Endothelial cell of umbilical vein (primary cell): Measurements from ENCODE around the gene INCENP. TPM values are rescaled to one million over a fixed set of nuclear protein-coding genes. Genes with fewer than 3 reads are reported as not detected.

Experiments
- BruUV-seq: library from RNA; stranded (reverse); fragments of 400-500 nt; replicated peaks from 2 replicates; lab custom pipeline; 2021; lab: Mats Ljungman, UMichigan
- CTCF ChIA-PET: fragments of 300-600, 350-600 bp; sonication (Branson Sonifier 250); formaldehyde crosslinking; loops from one replicate; lab custom pipeline; 2021; ENCODE audit warnings: antibody characterized with exemption, inconsistent platforms; lab: Charles Lee
- POLR2A ChIA-PET: fragments of 300-600, 350-600 bp; sonication (Branson Sonifier 250); formaldehyde crosslinking; loops from one replicate; lab custom pipeline; 2021; ENCODE audit warnings: antibody characterized with exemption, inconsistent platforms; lab: Charles Lee
- DNase-seq: peaks from one replicate; pipeline ENCODE4 v3.0.0-alpha.2; 2011; ENCODE audit warnings: low read depth, low spot score
- FAIRE-seq: peaks from 2 replicates; lab custom pipeline; 2011; peaks lifted over from hg19 to GRCh38; lab: Jason Lieb, UNC
- H2AFZ ChIP-seq: 2 replicates; pipeline ENCODE4 v1.6.0; 2012; ENCODE audit warnings: low read depth, low read length, control low read depth, inconsistent platforms
- H3K27ac ChIP-seq: 2 replicates; pipeline ENCODE4 v1.5.1; 2011; ENCODE audit warnings: low read depth, mild to moderate bottlenecking, control low read depth, low read length, moderate library complexity; ENCODE audit not compliant: insufficient read depth
- H3K27me3 ChIP-seq, 2 experiments: 2 replicates each; pipeline versions ENCODE4 v1.6.0 to v1.6.1; 2011; ENCODE audit warnings: low read length in 2 of 2, mixed read lengths in 1 of 2; ENCODE audit not compliant: control insufficient read depth in 2 of 2, insufficient read depth in 2 of 2
- H3K36me3 ChIP-seq, 2 experiments: 2 replicates in 1 of 2; 3 replicates in 1 of 2; pipeline ENCODE4 v1.5.1; 2011; ENCODE audit warnings: low read length in 2 of 2, mild to moderate bottlenecking in 1 of 2, moderate library complexity in 1 of 2; ENCODE audit not compliant: control insufficient read depth in 2 of 2, insufficient read depth in 2 of 2; ENCODE audit errors: extremely low read depth in 1 of 2
- H3K4me1 ChIP-seq: 3 replicates; pipeline ENCODE4 v1.5.1; 2011; ENCODE audit warnings: mild to moderate bottlenecking, low read length; ENCODE audit not compliant: control insufficient read depth, insufficient read depth; ENCODE audit errors: extremely low read depth
- H3K4me2 ChIP-seq: 2 replicates; pipeline ENCODE4 v1.6.1; 2011; ENCODE audit warnings: low read length, control low read depth, mixed read lengths; ENCODE audit not compliant: insufficient read depth
- H3K4me3 ChIP-seq, 3 experiments: fragments of 200-600 bp in 1 of 3; sonication (generic), shearing (Covaris generic) in 1 of 3; replicated peaks in 1 of 3; 2 replicates each; pipeline ENCODE4 v1.5.1; 2011 to 2016; ENCODE audit warnings: control low read depth in 3 of 3, low read length in 3 of 3, mild to moderate bottlenecking in 2 of 3, inconsistent platforms in 1 of 3, low read depth in 1 of 3, moderate library complexity in 1 of 3; ENCODE audit not compliant: insufficient read depth in 1 of 3
- H3K79me2 ChIP-seq: 2 replicates; pipeline ENCODE4 v1.6.0; 2012; ENCODE audit warnings: low read length, inconsistent platforms; ENCODE audit not compliant: control insufficient read depth, insufficient read depth
- H3K9ac ChIP-seq: replicated peaks from 2 replicates; pipeline ENCODE3; 2011; ENCODE audit warnings: low read length, control low read depth; ENCODE audit not compliant: insufficient read depth; ENCODE audit errors: extremely low read depth
- H3K9me1 ChIP-seq: replicated peaks from 3 replicates; pipeline ENCODE4 v1.6.0; 2011; ENCODE audit warnings: mild to moderate bottlenecking, low read length; ENCODE audit not compliant: control insufficient read depth, insufficient read depth; ENCODE audit errors: extremely low read depth
- H3K9me3 ChIP-seq: replicated peaks from 2 replicates; pipeline ENCODE4 v1.5.1; 2012; ENCODE audit warnings: low read length, inconsistent platforms; ENCODE audit not compliant: control insufficient read depth, insufficient read depth
- H4K20me1 ChIP-seq: replicated peaks from 2 replicates; pipeline ENCODE3; 2011; ENCODE audit warnings: mild to moderate bottlenecking, low read length; ENCODE audit not compliant: control insufficient read depth, insufficient read depth; ENCODE audit errors: extremely low read depth
- EZH2 ChIP-seq: IDR thresholded peaks from 2 replicates; pipeline ENCODE4 v1.6.1; 2012; ENCODE audit warnings: borderline replicate concordance, low read depth, mild to moderate bottlenecking, moderate library complexity, low read length, inconsistent platforms; ENCODE audit not compliant: severe bottlenecking
- FOS ChIP-seq: IDR thresholded peaks from 2 replicates; pipeline ENCODE4 v1.6.1; 2011; ENCODE audit warnings: mild to moderate bottlenecking, low read length, moderate library complexity, borderline replicate concordance; ENCODE audit not compliant: insufficient read depth
- GATA2 ChIP-seq: IDR thresholded peaks from 2 replicates; pipeline ENCODE4 v1.7.0; 2011; ENCODE audit warnings: low read depth, mild to moderate bottlenecking, moderate library complexity, mixed read lengths, low read length; ENCODE audit not compliant: insufficient read length, insufficient read depth
- JUN ChIP-seq: IDR thresholded peaks from 2 replicates; pipeline ENCODE4 v1.6.1; 2011; ENCODE audit warnings: borderline replicate concordance, low read depth; ENCODE audit not compliant: insufficient read length, insufficient read depth
- MYC ChIP-seq: IDR thresholded peaks from one replicate; pipeline ENCODE4 v1.6.1; 2011; ENCODE audit warnings: mild to moderate bottlenecking, low read depth, low read length
- POLR2A ChIP-seq: IDR thresholded peaks from 2 replicates; pipeline ENCODE4 v1.6.1; 2012; ENCODE audit warnings: low read depth, mild to moderate bottlenecking, control low read depth, low read length
- POLR2AphosphoS5 ChIP-seq: IDR thresholded peaks from 2 replicates; pipeline ENCODE4 v1.6.1; 2012; ENCODE audit warnings: low read depth, mild to moderate bottlenecking, control low read depth, low read length, moderate library complexity; ENCODE audit not compliant: insufficient read depth
- dilution Hi-C: fragments of 300-500 bp; cut with MboI; formaldehyde crosslinking; loops from one replicate; pipeline ENCODE4 v1.15.0; 2019; ENCODE audit warnings: low sequenced_read_pairs; ENCODE audit not compliant: extremely low pct_ligation_motif_present
- intact Hi-C: fragments of 100-400 bp; cut with micrococcal nuclease; formaldehyde crosslinking; loops from one replicate; pipeline ENCODE4 v1.10.0; 2022
- polyA plus RNA-seq, 4 experiments: library from polyadenylated mRNA; depleted of rRNA in 3 of 4; stranded (reverse) in 3 of 4; unstranded in 1 of 4; fragments of >200 nt; gene quantifications; 2 replicates each; pipeline versions ENCODE4 v1.2.1 to v1.2.3, GENCODE V29; 2011 to 2012; ENCODE audit warnings: missing spikeins in 1 of 4
- total RNA-seq: library from RNA; stranded (reverse); gene quantifications from 2 replicates; pipeline ENCODE4 v1.2.3, GENCODE V29; 2021
- TF ChIP-seq, protein P1 (sequence below), 2 donors: IDR thresholded peaks; 1 replicate in 1 of 2; 2 replicates in 1 of 2; pipeline ENCODE4 v1.5.1; 2011; ENCODE audit warnings: low read length in 2 of 2, mild to moderate bottlenecking in 2 of 2, moderate library complexity in 2 of 2, control low read depth in 1 of 2, inconsistent platforms in 1 of 2, low read depth in 1 of 2; ENCODE audit not compliant: insufficient read depth in 1 of 2; ENCODE audit errors: extremely low read depth in 1 of 2
- TF ChIP-seq, protein P2 (sequence below): IDR thresholded peaks from 2 replicates; pipeline ENCODE4 v1.6.1; 2011; ENCODE audit not compliant: insufficient read depth, insufficient read length

Gene INCENP
- total and polyA plus RNA-seq, 2 donors (not counting 3 experiments of a cell fraction or from before 2014, with no cell fraction given) = 22.9 to 86.8 TPM

DNA sequence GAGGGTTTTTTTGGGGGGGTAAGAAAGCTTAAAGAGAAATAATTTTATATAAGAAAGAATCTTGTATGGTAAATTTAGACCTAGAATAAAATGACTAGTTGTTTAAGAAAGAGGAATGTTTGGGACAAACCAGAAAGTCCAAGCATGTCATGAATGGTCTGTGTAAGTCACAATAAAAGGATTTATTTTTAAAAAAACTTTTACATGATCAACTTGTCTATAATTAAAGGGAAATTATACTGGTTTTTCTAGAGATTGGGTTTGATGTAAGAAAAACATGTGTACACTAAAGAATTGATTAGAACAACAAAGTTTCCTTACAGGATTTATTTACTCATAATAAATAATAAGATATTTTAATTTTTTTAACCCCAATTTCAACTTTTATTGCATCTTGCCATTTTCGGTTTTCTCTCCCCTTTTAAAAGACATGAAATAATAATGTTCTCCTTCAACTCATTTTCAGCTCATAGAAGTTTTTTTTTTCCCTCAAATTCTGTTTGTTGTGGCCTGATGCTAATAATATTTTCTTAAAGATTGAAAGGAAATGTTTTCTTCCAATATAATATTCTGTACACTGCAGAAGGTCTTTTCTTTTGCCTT is 35.4 kb upstream of the INCENP start:
- Histone ChIP-seq H3K9me3 (no peaks in the 10 kb centered on the region), H3K79me2 (no peaks in the 10 kb centered on the region), H3K4me3 (no peak overlapping the region), H3K9ac (no peak overlapping the region), H2AFZ (no peak overlapping the region), H3K4me2 (no peak overlapping the region), H4K20me1 (no peaks in the 10 kb centered on the region), H3K4me1 (no peaks in the 10 kb centered on the region), H3K27me3 (no peaks in the 10 kb centered on the region), H3K27ac (no peak overlapping the region), H3K36me3 (no peaks in the 10 kb centered on the region), H3K9me1 (no peaks in the 10 kb centered on the region)
- dilution Hi-C loops (no loop called here), intact Hi-C loops (no loop called here)
- ChIA-PET CTCF (interaction anchor here (1.5 to 10.4 kb wide), 2 partner anchors 141 to 186 kb away, joined by 7 to 416 read pairs; no protein-coding TSS in a partner anchor), POLR2A (no interaction called here)
- no peak for FAIRE-seq
- no peak for TF ChIP-seq EZH2
- no peak for TF ChIP-seq GATA2
- TF ChIP-seq POLR2A = no peak
- TF ChIP-seq, protein P1, sequence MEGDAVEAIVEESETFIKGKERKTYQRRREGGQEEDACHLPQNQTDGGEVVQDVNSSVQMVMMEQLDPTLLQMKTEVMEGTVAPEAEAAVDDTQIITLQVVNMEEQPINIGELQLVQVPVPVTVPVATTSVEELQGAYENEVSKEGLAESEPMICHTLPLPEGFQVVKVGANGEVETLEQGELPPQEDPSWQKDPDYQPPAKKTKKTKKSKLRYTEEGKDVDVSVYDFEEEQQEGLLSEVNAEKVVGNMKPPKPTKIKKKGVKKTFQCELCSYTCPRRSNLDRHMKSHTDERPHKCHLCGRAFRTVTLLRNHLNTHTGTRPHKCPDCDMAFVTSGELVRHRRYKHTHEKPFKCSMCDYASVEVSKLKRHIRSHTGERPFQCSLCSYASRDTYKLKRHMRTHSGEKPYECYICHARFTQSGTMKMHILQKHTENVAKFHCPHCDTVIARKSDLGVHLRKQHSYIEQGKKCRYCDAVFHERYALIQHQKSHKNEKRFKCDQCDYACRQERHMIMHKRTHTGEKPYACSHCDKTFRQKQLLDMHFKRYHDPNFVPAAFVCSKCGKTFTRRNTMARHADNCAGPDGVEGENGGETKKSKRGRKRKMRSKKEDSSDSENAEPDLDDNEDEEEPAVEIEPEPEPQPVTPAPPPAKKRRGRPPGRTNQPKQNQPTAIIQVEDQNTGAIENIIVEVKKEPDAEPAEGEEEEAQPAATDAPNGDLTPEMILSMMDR (IDR thresholded peaks at IDR 0.05; ENCODE audit: extremely low read depth in 1 of 2, insufficient read depth in 1 of 2, low read depth in 1 of 2, low read length in 2 of 2) = no peak
- no peak for TF ChIP-seq MYC
- TF ChIP-seq, protein P2, sequence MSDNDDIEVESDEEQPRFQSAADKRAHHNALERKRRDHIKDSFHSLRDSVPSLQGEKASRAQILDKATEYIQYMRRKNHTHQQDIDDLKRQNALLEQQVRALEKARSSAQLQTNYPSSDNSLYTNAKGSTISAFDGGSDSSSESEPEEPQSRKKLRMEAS = no peak
- TF ChIP-seq JUN = no peak
- TF ChIP-seq POLR2AphosphoS5 = no peak
- no peak for TF ChIP-seq FOS
- DNase-seq = no peak
- no TSS peak for BruUV-seq
